ENCODE data around the gene CENPW.

The CENPW gene

DNA sequence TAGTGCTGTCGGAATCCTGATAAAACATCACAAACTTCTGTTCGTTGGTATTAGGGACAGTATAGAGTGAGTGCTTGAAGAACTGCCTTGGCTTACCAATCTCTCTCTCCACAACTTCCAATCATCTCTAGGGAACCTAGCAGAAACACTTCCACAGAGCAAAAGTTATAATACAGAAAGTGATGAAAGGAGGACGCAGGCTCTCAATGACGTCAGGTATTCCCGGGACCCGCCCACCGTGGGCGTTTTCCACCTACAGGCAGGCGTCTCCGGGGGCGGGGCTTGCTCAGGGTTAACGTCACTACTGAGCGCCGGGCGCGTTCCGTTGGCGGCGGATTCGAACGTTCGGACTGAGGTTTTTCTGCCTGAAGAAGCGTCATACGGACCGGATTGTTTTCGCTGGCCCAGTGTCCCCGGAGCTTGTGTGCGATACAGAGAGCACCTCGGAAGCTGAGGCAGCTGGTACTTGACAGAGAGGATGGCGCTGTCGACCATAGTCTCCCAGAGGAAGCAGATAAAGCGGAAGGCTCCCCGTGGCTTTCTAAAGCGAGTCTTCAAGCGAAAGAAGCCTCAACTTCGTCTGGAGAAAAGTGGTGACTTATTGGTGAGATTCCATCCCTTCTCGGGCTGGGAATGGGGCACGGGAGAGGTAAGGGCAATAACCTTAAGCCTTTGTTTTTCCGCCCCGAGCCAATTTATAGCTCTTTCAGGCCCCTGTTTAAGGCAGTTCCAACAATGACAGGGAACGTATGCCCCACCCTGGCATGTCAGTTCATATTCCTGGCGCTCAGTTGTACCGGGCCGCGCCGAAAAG lies at the start of gene CENPW:
TSS of gene CENPW (plus strand) at position 320 of the 814 bp plus-strand sequence. CDS start at position 479, 159 bp downstream.
- peak; percentile 93 for DNase-seq

DNA sequence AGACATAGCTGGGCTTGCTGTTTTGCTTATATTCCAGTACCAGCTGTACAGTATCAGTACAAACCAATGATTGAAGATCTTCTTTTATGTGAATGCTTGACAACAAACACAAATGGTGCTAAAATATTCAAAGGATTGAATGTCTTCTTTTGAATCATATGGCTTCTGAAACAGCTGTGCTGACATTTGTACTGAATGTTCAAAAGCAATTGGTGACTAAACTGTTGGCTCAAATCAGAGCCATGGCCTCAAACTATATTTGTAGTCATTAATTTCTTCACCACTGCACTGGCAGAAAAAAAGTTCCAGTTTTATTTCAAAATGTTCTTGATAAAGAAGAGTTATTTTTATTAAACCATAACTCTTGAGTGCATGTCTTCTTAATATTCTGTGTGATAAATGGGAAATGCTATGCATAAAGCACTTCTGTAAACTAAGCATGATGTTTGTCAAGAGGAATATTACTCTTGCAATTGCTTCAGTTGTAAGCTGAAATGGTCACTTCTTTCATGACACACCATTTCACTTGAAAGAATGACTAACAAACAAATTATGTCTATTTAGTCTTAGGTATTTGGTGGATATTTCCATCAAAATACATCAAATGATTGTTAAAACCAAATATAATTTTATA lies 45.9 kb upstream of the CENPW start:
- no peak for DNase-seq

DNA sequence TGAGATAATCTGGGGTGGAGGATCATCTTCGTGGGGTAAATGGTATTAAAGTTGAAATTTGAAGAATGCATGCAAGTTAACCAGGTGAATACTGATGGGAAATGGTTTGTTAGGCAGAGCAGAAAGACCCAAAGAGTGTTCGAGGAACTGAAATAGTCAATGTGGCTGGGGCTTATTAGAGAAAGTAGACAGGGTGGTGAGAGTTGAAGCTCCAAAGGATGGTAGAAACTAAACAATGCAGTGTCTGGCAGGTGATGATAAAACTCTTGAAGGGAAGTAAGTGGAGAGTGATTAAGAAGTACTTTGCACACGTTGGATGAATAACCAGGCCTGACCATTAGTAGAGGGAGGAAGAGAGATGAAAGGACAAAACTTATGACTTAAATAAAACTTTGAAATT lies 39.8 kb upstream of the CENPW start:
- no peak for DNase-seq

DNA sequence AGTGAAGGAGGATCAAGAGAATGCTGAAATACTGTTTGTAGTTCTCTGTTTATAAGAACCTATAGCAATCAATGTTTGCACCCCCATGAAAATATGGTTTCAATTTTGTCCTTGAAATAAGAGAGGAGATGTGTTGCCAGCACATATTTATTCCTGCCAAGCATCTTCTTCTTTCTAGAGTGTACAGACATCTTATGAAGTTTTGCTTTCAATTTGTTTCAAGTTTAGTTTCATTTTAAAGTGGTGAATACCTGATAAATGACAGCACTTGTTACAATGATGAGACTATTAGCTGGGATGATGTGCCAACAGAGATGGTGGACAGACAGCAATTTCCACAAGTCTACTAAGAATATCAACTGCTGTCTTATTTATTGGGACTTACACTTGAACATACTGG lies 39.2 kb upstream of the CENPW start:
- DNase-seq = no peak

DNA sequence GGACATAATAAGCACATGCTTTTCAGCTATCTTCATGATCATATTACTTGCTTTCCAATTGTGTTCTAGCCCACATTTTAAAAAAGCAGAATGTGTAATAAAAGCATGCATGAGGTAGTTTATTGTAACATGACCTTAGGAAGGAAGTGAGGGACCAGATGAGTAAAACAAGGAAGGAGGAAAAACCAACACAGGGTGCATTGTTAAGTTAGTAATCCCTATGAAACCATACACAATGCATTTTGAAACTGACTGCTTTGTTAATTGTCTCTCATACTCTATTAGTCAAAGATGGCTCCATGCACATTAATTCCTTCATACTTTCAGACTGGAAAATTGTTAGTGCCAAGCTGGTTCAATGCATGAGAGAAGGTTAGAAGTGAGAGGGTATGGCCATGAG lies 37.7 kb upstream of the CENPW start:
- DNase-seq = no peak

DNA sequence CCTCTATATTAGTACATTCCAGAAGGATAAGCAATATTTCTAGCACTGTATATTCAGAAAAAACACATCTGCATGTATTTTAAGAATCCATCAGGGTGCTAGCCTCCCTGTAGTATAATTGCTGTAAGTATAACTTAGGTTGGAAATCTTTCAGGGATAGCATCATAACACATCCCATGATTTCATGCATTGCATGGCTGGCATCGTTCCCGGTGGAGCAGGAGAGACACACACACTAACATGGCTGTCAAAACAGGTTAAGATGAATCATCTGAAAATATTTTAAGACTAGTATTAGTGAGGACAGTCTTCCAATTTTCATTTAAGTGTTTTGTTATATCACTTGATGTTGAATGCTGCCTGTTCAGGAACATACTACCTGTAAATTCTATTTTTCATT lies 32.1 kb upstream of the CENPW start:
- no peak for DNase-seq

DNA sequence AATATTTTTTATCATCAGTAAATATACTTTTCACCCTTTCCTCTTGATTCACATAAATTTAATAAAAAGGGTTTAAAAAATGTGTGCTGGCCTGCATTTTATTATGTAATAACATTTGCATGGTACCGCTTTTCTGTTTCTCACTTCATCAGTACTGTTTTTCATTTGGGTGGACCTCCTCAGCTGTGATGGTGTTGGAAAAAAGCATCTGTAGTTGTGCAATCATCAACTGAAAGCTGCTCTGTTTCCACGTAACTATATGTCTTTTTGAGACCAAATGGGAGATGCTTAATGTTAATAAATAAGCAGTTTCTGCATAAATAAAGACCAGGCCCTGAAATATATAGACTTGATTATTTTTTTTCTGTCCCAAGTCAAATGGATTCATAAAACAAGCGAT lies 31.6 kb upstream of the CENPW start:
- no peak for DNase-seq

DNA sequence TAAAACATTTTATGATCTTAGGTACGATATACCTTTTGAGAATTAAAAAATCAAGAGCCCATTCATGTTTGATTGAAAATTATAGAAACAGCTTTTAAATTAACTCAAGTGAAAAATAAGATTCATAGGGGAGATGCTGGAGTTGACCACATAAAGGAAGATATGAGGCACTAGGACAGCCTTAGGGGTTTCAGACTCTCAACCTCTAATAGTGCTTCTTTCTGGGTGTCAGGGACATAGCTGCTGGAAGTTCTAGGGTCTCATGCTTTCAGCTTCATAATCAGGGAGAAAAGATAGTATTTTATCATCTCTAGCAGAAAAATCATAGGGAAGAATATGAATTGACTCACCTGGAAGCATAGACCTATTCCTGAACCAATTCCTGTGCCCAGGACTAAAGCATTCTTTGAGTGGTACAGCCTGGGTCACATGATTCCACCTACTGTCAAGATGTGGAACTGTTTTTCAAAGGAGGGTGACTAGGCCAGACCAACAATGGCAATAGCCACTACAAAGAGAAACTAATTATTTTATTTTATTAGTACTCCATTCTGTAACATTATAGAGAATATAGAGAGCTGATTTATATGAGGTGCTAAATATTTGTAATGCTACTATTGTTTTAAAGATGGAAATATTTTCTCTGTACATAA lies 27.8 kb upstream of the CENPW start:
- no peak for DNase-seq

DNA sequence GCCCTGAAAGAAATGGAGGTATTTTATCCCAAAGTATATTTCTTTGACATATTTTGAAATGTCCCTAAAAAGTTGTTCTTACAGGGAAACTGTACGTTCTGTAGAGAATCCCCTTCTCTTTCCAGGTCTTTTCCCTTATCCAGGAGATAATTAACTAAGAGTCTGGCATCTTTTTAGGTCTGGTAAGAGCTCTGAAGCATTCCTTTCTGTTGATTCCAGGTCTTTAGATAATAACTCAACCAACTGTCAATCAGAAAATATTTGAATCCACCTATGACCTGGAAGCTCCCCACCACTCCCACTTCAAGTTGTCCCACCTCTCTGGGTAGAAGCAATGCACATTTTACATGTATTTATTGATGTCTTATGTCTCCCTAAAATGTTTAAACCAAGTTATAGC lies 26.0 kb upstream of the CENPW start:
- DNase-seq = no peak

DNA sequence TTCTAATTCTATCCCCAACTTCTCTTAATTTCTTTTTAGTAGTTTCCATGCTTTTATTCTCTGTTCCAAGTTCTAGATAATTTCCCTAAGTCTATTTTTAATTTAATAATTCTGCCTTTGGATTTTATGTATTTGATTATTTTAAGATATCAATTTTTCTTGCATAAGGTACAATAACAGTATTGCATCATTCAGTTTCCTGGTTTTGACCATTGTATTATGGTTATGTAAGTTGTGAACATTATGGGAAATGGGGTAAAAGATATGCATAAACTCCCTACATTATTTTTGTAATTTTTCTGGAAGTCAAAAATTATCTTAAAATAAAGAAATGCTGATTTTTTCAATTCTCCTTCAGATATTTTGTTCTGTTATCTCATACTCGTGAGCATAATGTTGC lies 21.1 kb upstream of the CENPW start:
- no peak for DNase-seq

DNA sequence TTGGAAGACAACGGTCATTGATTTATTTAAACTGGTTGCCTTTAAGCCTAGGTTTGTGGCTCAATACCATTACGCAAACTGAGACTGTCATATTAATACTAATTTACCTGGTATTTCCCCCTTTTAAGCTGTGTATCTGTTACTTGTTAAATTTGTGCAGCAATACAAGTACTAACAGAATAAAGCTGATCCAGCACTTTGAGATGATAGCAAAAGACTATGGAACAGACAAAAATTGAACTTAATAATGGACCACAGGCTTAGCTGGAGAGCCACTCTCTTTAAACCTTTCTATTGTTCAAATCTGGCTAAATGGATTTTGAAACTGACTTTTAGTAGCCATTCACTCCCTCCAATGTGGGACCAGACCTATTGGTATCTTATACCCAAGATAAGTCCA lies 6.2 kb upstream of the CENPW start:
- no peak for DNase-seq

DNA sequence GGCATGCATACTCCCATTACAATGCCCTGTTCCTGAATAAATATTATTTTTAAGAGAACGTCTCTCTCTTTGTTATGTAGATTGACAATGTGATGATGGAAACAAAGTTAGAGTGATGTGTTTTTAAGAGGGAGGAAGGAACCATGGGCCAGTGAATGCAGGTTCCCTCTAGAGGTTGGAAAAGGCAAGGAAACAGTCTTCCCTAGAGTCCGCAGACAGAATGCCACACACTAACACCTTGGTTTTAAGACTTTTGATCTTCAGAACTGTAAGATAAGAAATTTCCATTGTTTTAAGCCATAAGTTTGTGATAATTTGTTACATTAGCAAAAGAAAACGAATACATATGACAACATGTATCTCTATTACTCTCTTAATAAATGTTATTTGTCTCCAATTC lies 4.7 kb upstream of the CENPW start:
- no peak for DNase-seq

DNA sequence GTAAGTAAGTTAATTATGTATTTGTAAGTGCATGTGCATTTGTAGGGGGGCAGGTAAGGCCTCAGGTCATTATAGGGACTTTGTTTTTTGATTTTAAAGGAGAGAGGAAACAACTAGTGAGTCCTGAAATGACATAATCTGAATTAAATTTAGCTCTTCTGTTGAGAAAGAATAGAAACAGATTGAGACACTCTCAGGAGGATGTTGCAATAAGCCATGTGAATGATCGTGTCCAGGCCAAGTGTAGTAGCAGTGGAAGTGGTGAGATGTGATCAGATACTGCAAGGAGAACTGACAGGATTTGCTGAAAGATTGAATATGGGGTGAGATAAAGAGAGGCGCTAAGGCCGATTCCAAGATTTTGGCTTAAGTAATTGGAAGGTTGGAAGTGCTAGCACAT lies 2.6 kb upstream of the CENPW start:
- DNase-seq = no peak

DNA sequence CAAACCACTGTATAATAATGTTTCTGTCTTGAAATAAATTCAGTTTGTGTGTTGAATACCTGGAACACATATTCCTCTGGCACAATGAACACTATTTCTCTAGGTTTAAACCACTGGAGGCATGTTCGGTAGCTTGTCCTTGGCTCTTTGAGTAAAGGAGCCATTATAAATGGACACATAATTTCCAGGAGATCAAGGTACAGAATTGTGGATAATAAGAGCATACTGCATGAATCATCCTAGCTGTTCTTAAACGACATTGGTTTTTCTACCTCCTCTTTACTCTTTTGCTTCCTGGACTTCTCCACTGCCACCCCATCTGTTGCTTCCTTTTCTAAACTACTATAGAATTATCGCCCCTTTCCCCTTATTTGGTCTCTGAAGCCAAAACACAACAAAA lies 1.2 kb downstream of the CENPW start:
- no peak for DNase-seq

DNA sequence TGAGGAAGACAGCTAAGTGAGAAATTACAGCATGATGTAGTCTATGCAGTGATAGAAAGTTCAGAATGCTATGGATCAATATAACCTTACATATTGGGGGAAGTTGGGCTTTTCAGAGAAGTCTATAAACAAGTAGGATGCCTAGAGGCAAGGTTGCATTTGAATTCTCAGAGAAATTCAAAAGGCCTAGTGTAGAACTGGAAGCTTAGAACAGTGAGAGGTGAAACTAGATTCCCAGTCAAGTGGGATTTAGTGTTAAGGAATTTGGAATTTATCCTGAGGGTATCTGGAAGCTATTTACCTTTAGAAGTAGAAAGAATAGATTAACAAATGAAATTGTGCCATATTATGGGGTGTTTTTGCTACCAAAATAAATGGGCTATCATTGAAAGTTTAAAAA lies 4.3 kb downstream of the CENPW start:
- no peak for DNase-seq

DNA sequence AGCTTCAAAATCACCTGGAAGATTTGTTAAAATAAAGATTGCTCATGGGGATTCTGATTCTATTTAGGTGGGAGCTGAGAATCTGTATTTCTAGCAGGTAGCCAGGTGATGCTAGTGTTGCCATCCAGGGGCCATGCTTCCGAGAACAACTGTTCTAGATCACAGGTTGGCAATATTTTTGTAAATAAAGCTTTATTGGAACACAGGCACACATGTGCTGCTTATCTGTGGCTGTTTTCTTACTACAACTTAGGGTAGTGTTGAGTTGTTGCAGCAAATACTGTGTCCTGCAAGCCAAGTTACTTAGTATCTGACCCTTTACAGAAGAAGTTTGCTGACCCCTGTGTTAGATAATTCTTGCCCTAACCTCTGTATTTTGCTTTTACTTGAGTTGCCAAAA lies 12.0 kb downstream of the CENPW start:
- no peak for DNase-seq

DNA sequence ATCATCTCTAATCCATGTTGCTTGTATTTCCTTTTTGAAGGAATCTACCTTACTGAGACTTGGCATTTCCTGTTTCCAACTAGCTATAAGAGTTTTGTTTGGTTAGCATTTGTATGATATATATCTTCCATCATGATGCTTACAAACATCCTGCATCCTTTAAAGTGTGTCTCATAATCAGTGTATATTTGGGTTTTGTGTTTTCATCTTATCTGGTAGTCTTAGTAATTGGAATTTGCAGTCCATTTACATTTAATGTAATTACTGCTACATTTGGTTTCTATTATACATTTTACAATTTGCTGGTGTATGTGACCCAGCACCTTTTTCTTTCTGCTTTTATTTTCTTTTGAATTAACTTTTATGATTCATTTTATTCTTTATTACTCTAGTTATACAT lies 12.6 kb downstream of the CENPW start:
- DNase-seq = no peak

DNA sequence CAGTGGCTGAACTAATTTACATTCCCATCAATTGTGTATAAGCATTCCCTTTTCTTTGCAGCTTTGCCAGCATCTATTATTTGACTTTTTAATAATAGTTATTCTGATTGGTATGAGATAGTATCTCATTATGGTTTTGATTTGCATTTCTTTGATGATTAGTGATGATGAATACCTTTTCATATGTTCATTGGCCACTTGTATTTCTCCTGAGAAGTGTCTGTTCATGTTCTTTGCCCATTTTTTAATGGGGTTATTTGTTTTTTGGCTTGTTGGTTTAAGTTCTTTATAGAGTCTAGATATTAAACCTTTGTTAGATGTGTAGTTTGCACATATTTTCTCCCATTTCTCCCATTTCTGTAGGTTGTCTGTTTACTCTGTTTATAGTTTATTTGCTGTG lies 16.6 kb downstream of the CENPW start:
- DNase-seq = no peak

DNA sequence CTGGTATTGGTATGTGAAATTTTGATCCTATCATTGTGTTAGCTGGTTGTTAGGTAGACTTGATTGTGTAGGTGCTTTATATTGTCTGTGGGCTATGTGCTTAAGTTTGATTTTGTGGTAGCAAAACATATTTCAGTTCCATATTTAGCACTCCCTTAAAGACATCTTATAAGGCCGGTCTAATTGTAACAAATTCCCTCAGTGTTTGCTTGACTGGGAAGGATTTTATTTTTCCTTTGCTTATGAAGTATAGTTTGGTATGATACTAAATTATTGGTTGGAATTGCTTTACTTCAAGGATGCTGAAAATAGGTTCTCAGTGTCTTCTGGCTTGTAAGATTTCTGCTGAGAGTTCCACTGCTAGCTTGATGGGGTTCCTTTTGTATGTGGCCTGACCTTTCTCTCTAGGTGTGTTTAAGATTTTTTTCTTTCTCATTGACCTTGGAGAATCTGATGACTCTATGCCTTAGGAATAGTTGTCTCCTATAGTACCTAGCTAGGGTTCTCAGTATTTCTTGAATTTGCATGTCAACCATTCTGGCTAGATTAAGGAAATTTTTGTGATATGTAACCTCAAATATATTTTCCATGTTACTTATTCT lies 20.1 kb downstream of the CENPW start:
- no peak for DNase-seq

DNA sequence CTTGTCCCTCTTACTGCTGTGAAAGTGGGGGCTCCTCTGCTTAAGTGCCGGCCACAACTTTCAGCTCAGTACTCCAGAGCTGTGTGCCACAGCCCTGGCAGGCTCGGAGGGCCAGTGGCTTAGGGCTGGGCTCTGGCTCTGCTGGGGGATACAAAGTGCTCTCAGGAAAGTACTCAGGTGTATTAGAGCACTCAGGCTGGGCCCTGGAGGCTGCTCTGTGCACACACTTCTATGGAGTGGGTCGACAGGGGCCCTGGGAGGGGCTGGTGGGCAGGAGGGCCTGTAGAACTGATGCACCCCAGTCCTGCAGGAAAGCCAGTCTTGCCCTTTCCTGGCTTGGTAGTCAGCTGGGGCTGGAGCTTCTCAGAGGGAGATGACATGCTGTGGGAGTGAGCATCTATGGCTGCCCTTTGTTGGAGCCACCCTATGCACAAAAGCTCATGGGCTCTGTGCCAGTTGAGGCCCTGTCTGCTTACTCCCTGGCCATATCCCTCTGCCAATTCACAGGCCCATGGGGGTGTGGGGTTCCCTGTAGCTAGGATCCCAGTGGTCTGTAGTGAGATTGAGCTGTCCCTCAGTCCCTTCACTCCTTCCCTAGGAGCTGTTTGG lies 22.0 kb downstream of the CENPW start:
- DNase-seq = no peak

DNA sequence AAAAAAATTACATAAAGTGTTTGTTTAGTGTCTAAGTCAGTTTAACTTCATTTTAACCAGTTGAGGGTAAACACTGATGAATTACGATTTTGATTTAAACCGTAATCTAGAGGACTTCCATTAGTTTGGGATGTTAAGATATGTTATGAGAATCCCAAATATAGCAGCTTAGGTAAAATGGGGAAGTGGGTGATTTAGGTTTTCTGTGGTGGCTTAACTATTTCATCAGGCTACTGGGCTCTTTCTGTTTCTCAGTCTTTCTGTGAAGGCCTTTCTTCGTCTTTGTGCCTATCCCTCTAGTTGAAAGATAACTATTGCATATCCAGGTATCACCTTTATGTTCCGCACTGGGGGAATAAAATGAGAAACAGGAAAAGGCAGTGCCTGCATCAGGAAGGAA lies 27.9 kb downstream of the CENPW start:
- DNase-seq = no peak

DNA sequence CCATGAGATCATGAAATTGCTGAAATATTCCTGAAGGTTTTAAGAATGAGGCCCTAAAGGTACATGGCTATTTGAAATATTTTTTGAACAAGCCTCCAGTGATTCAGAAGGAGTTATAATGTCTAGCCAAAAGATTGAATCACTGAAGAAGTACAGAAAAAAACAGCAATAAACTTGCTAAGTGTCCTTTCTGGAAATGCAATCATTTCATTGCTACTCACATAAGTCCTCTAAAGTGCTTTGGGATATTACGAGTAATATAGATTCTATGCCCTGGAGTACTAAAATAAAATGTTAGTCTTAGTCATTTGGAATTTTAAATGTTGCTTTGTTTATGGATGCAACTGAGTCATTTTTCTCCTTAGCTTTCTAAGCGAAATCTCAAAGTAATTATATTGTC lies 32.7 kb downstream of the CENPW start:
- no peak for DNase-seq

DNA sequence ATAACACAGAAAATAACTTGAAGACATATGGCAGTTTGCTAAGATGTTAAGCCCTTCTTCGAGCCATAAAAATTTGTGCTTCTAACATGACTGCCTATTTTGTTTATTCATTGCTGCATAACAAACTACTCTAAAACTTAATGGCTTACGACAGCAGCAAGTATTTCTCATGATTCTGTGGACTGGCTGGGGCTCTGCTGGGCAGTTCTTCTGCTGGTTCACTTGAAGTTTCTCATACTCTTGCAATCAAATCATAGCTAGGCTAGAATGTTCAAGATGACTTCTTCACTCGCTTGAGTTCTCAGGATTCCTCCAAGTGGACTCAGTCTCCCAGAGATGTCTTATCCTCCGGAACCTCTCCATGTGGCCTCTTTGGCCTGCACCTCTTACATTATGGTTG lies 33.4 kb downstream of the CENPW start:
- no peak for DNase-seq

Data from CD4-positive, alpha-beta T cell treated with Interleukin-6 for 4 hours (primary cell).